ENCODE results near the gene COG5.

DNA sequence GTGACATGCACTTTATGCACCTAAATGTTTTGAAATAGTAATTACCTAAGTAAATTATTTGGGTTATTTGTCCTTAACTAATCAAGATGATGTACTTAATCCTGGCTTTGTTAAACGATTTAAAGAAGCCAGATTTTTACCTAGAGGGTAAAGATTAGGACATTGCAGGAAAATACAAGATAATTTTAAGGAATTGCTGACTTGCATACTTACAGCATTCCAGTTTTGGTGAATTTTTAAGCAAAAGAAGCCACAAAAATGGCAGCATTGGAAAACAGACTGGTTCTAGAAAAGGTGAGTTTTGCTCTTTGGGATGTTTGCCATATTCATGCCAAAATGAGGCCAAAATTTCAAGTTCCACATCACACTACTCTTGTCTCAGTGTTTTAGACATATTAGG, 49.7 kb upstream of the COG5 start:
- TF ChIP-seq, protein P1, sequence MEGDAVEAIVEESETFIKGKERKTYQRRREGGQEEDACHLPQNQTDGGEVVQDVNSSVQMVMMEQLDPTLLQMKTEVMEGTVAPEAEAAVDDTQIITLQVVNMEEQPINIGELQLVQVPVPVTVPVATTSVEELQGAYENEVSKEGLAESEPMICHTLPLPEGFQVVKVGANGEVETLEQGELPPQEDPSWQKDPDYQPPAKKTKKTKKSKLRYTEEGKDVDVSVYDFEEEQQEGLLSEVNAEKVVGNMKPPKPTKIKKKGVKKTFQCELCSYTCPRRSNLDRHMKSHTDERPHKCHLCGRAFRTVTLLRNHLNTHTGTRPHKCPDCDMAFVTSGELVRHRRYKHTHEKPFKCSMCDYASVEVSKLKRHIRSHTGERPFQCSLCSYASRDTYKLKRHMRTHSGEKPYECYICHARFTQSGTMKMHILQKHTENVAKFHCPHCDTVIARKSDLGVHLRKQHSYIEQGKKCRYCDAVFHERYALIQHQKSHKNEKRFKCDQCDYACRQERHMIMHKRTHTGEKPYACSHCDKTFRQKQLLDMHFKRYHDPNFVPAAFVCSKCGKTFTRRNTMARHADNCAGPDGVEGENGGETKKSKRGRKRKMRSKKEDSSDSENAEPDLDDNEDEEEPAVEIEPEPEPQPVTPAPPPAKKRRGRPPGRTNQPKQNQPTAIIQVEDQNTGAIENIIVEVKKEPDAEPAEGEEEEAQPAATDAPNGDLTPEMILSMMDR (conservative IDR thresholded peaks at IDR 0.05; ENCODE audit: low read length): no peak
- no peak for TF ChIP-seq EZH2phosphoT487 (IDR thresholded peaks at IDR 0.05; ENCODE audit: borderline replicate concordance, low read depth, low read length)

Measured in OCI-LY7 (cell line).